Upper lobe of left lung (tissue), 4 donors: ENCODE measurements around the gene RBFOX2.

Source experiments
- EP300 ChIP-seq, 4 donors: sonication (generic); formaldehyde crosslinking; IDR thresholded peaks; one replicate each; pipeline ENCODE4 v1.5.1; 2017; ENCODE audit warnings: antibody characterized with exemption in 4 of 4, control low read depth in 2 of 4
- TF ChIP-seq, protein P1 (sequence below), 6 experiments: fragments of 450-650 bp in 4 of 6; fragments of 200-600 bp in 2 of 6; sonication (generic) in 2 of 6; IDR thresholded peaks; one replicate each; pipeline ENCODE4 v1.5.1; 2016 to 2019; ENCODE audit warnings: antibody characterized with exemption in 6 of 6

DNA sequence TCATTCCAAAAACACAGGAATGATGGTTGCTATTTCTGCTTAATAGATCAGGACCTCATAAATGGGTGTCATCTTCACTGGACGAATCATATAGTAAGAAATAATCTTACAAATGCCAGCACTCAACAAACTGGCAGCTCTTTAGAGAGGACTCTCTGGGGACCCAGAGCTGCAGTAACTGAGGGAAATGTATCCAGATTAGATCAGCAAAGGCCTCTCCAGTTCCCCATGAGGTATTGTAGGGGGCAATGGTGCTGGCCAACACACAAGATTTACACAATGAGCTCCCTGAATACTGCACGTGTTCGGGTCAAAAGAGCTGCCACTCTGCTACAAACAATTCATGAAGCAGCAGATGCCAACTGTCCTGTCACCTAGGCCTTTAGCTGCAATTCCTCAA, 110.2 kb downstream of the RBFOX2 start:
- TF ChIP-seq EP300 (IDR thresholded peaks at IDR 0.05), result no peak
- TF ChIP-seq, protein P1, sequence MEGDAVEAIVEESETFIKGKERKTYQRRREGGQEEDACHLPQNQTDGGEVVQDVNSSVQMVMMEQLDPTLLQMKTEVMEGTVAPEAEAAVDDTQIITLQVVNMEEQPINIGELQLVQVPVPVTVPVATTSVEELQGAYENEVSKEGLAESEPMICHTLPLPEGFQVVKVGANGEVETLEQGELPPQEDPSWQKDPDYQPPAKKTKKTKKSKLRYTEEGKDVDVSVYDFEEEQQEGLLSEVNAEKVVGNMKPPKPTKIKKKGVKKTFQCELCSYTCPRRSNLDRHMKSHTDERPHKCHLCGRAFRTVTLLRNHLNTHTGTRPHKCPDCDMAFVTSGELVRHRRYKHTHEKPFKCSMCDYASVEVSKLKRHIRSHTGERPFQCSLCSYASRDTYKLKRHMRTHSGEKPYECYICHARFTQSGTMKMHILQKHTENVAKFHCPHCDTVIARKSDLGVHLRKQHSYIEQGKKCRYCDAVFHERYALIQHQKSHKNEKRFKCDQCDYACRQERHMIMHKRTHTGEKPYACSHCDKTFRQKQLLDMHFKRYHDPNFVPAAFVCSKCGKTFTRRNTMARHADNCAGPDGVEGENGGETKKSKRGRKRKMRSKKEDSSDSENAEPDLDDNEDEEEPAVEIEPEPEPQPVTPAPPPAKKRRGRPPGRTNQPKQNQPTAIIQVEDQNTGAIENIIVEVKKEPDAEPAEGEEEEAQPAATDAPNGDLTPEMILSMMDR (IDR thresholded peaks at IDR 0.05), result no peak
